Lower lobe of right lung (tissue), 2 donors: ENCODE measurements around the gene RILPL1. TPM values are rescaled to one million over a fixed set of nuclear protein-coding genes. Genes with fewer than 3 reads are reported as not detected.
A peak's percentile ranks its signal among the peaks of the same experiment; 100 is the strongest.

Experiments
- ATAC-seq, 2 donors: fragments of 200-7000 bp; cut with Tn5 transposase; one replicate each; pipeline ENCODE4 v1.9.1; 2020 to 2022; ENCODE audit warnings: mild to moderate bottlenecking in 2 of 2, moderate library complexity in 2 of 2
- DNase-seq: peaks from one replicate; pipeline ENCODE4 v3.0.0-alpha.2; 2020
- H3K27ac ChIP-seq: fragments of 200-600 bp; one replicate; pipeline ENCODE4 v1.8.0; 2022
- H3K27me3 ChIP-seq: fragments of 200-600 bp; one replicate; pipeline ENCODE4 v1.8.0; 2022; ENCODE audit warnings: low read depth
- H3K36me3 ChIP-seq: fragments of 200-600 bp; one replicate; pipeline ENCODE4 v1.8.0; 2022; ENCODE audit warnings: mild to moderate bottlenecking
- H3K4me1 ChIP-seq: fragments of 200-600 bp; one replicate; pipeline ENCODE4 v1.8.0; 2022
- H3K4me3 ChIP-seq: fragments of 200-600 bp; one replicate; pipeline ENCODE4 v1.8.0; 2022; ENCODE audit warnings: mild to moderate bottlenecking
- H3K9me3 ChIP-seq: fragments of 200-600 bp; one replicate; pipeline ENCODE4 v1.8.0; 2022
- CTCF ChIP-seq: fragments of 200-600 bp; IDR thresholded peaks from one replicate; pipeline ENCODE4 v1.8.0; 2022; ENCODE audit warnings: antibody characterized with exemption, mild to moderate bottlenecking
- intact Hi-C: fragments of 100-400 bp; cut with DNase I; formaldehyde crosslinking; loops from one replicate; pipeline ENCODE4 v1.11.0; 2022
- total RNA-seq: library from RNA; stranded (reverse); fragmentation: NEBNext Ultra II Directional; extraction: Animal tissue kit (Norgen Biotek cat#: 25700); gene quantifications from one replicate; pipeline ENCODE4 v1.2.1, GENCODE V29; 2021
- donor health status: DM: no; HTN: yes; CAD: no; lungs with severe emphysema.

Gene RILPL1
- total RNA-seq, 1 donor from 2014 or later: 14.4 TPM

- H3K27ac ChIP-seq: peak overlapping the region; percentile 85
- no peaks in the 10 kb centered on the region for H3K27me3 ChIP-seq
- ATAC-seq (no peak), DNase-seq (no peak)
- no peak overlapping the region for H3K4me3 ChIP-seq
- no peaks in the 10 kb centered on the region for H3K9me3 ChIP-seq
- H3K36me3 ChIP-seq: no peaks in the 10 kb centered on the region
- intact Hi-C loops: no loop called here
- peaks cover 50% of the 10 kb centered on the region for H3K4me1 ChIP-seq
- TF ChIP-seq CTCF: no peak
These were observed 89.2 kb downstream of the RILPL1 start for GRCh38 chr12:123444092-123445026.

GRCh38 chr12:123442774-123443173 lies 90.7 kb downstream of the RILPL1 start:
- Histone ChIP-seq H3K4me3 (no peak overlapping the region), H3K27ac (no peak overlapping the region), H3K4me1 (peaks cover 39% of the 10 kb centered on the region), H3K27me3 (no peaks in the 10 kb centered on the region), H3K9me3 (no peaks in the 10 kb centered on the region), H3K36me3 (no peaks in the 10 kb centered on the region)
- intact Hi-C loops: no loop called here
- DNase-seq (no peak), ATAC-seq (no peak)
- no peak for TF ChIP-seq CTCF

- H3K36me3 ChIP-seq: no peaks in the 10 kb centered on the region
- H3K27ac ChIP-seq: no peak overlapping the region
These were observed 91.9 kb downstream of the RILPL1 start for GRCh38 chr12:123441523-123442164.

GRCh38 chr12:123436017-123436964 lies 97.2 kb downstream of the RILPL1 start, which contains the start of gene RILPL2:
Gene RILPL2 (minus strand): TSS chr12:123436684. CDS start chr12:123436420, 264 bp downstream.
- no peak for TF ChIP-seq CTCF
- peaks cover under 1% of the 10 kb centered on the region for H3K36me3 ChIP-seq
- H3K4me1 ChIP-seq: peaks cover 46% of the 10 kb centered on the region
- peak within 1 kb of the TSS; percentile 93 for H3K27ac ChIP-seq
- peak within 1 kb of the TSS; percentile 96 for H3K4me3 ChIP-seq
- no peaks in the 10 kb centered on the region for H3K9me3 ChIP-seq
- peak; percentile 96 to 97 for ATAC-seq
- peak; percentile 96 for DNase-seq
- H3K27me3 ChIP-seq: no peaks in the 10 kb centered on the region
- intact Hi-C loops: no loop called here

More at GRCh38 chr12:123441523-123442164, 91.9 kb downstream of the RILPL1 start:
- ATAC-seq (no peak), DNase-seq (no peak)
- intact Hi-C loops: no loop called here
- TF ChIP-seq CTCF: no peak
- peaks cover 38% of the 10 kb centered on the region for H3K4me1 ChIP-seq
- no peak overlapping the region for H3K4me3 ChIP-seq
- H3K9me3 ChIP-seq: no peaks in the 10 kb centered on the region
- no peaks in the 10 kb centered on the region for H3K27me3 ChIP-seq

GRCh38 chr12:123435636-123436016 lies 97.9 kb downstream of the RILPL1 start:
- DNase-seq (no peak), ATAC-seq (no peak)
- H3K36me3 ChIP-seq: peaks cover 7% of the 10 kb centered on the region
- peak overlapping the region; percentile 93 for H3K27ac ChIP-seq
- H3K27me3 ChIP-seq: no peaks in the 10 kb centered on the region
- TF ChIP-seq CTCF: no peak
- peak overlapping the region; percentile 96 for H3K4me3 ChIP-seq
- intact Hi-C loops: no loop called here
- no peaks in the 10 kb centered on the region for H3K9me3 ChIP-seq
- H3K4me1 ChIP-seq: peaks cover 46% of the 10 kb centered on the region
